ENCODE results near the gene AQP3.
"Not testable (repeated sequence)": the region's sequence is repeated elsewhere in the genome, so short reads cannot be mapped to it uniquely, and the experiment has no call there.

Gene AQP3

GRCh38 chr9:33442125-33442524 lies 5.3 kb downstream of the AQP3 start:
- DNase-seq (ENCODE audit: low read depth in 2 of 2), result no peak

DNA sequence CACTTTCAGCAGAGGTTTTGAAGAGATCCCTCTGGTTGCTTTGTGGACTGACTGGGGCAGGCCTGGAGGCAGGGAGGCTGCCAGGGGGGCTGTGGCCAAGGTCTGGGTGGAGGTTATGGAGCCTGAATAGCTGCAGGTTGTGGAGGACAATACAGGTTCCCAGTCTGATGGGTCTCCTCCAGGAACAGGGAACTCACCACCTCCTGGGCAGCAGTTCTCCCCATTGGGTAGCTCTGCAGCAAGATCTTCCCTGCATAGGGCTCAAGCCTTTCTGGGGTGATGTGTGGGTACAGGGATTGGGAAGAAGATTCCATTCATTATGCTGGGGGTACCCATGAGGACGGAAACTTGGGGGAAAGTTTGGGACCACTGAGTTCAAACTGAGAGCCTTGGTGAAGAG lies 6.8 kb downstream of the AQP3 start:
- no peak for DNase-seq (ENCODE audit: low read depth in 2 of 2)

DNA sequence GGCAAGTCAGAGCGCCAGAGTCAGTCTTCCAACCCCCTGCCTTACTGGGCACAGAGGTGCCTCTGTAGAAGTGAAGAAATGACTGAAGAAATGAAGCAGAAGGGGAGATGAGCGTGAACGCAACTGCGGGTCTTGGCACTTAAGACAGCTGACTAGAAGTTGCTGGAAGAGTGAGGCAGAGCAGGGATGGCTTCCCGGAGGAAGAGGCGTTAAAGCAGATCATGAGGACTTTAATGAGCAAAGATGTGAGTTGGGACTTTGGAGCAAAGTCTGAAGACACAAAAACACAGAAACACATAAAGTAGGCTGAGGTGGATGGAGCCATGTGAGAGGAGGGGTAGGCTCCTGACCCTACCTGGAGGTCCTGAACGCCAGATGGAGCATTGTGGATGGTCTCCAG lies 7.2 kb downstream of the AQP3 start:
- no peak for DNase-seq (ENCODE audit: low read depth in 2 of 2)

DNA sequence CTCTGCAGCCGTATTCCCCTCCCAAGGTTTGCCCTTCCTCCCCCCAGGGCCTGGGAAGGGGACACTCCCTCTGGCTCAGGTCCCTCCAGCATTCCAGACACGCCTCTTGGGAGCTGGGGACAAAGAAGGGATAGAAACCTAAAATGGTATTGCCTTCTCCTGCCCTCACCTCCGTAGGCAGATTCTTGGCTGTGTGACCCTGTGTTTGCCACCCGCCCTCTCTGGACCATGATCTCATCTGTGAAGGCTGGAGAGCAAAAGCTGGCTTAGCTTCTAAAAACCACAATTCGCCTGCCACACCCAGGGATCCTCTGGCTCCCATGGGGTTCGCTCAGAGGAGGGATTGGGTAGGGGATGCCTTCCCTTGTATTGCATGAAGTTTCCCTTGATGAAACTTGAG lies 7.7 kb downstream of the AQP3 start:
- no peak for DNase-seq (ENCODE audit: low read depth in 2 of 2)

GRCh38 chr9:33438926-33439680 lies 8.3 kb downstream of the AQP3 start:
- no peak for DNase-seq (ENCODE audit: low read depth in 2 of 2)

DNA sequence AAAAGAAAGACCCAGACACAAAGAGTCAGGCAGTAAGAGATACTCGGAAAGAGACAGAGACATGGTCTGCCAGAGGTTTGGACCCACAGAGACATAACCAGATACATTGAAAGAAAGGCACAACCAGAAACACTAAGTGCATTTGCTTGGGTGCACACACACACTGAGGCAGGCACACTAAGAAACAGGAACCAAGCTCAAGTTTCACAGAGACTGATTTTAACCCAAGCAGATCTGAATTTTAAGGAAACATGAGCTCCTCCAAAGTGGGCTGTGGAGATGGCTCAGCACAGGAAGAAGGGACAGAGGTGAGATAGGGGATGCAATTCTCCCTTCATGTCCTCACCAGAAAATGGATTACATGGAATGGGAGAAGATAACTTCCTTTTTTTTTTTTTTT lies 9.5 kb downstream of the AQP3 start:
- no peak for DNase-seq (ENCODE audit: low read depth in 2 of 2)

DNA sequence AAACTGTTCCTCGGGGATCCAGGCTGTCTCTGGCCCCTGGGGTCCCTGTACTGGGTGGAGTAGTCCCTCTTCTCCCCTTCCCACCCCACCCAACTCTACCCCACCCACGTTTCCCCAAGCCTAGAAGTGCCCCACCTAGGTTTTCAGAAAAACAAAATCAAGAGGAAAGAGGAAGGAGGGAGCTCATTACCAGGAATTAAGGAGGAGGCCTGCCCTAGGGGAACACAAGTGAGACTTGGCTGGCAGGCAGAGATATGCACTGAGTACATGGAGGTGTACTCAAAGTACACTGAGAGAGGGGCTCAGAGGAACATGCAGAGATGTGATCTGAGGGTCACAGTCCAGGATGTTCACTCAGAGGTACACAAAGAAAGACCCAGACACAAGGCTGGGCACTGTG lies 10.2 kb downstream of the AQP3 start:
- DNase-seq (ENCODE audit: low read depth in 2 of 2), result no peak

GRCh38 chr9:33436445-33436844 lies 10.9 kb downstream of the AQP3 start:
- no peak for DNase-seq (ENCODE audit: low read depth in 2 of 2)

DNA sequence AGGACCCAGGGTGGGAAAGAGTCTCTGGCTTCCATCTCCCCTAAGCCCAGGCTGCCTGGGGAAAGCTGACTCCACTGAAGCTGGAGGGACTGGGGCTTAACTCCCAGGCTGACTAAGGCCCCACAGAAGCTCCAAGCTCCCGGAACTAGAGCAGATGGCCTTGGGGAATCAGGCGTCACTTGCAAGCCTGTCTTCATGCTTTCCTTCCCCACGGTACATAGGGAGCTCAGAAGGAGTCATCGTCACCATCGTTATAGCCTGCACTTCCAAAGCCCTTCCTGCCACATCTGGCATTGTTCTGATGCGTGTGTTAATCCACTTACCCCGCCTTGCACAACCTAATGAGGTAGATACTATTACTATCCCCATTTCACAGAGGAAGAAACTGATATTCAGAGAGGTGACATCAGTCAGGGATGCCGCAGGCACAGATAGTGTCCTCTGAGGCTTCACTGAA lies 11.5 kb downstream of the AQP3 start:
- no peak for DNase-seq (ENCODE audit: low read depth in 2 of 2)

DNA sequence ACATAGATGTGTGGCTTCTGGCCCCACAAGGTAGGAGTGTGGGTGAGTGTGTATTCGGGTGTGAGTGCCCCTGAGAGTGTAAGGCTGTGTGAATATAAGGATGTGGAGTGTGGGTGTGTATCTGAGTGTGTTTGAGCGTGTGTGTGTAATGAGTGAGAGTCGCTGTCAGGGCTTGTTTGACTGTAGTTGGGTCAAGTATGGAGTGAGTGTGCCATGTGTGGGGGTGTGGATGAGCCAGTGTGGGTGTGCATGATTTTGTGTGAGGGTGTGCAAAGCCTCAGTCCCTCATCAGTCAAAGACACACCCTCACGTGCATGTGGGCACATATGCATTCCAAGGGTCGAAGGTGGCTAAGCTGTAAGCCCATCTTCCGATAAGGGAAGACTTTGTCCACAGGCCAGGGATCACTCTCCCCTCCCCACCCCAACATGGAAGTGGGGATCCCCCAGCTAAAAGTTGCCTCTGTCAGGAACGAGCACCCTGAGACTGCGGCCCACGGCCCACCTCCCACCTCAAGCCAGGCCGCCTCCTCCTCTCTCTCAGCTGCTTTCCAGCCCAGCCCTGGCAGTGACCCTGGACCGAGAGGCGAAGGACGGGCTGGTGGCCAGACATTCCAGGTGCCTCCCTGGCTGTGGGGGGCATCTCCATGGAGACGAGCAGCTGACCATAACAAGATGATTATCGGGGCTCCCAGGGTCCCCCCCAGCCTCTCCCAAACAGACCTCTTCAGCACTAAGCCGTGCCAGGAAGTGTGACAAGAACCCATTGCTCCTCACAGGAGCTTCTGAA lies 12.9 kb downstream of the AQP3 start:
- no peak for DNase-seq (ENCODE audit: low read depth in 2 of 2)

GRCh38 chr9:33433871-33434270 lies 13.5 kb downstream of the AQP3 start:
- DNase-seq (ENCODE audit: low read depth in 2 of 2), result no peak

DNA sequence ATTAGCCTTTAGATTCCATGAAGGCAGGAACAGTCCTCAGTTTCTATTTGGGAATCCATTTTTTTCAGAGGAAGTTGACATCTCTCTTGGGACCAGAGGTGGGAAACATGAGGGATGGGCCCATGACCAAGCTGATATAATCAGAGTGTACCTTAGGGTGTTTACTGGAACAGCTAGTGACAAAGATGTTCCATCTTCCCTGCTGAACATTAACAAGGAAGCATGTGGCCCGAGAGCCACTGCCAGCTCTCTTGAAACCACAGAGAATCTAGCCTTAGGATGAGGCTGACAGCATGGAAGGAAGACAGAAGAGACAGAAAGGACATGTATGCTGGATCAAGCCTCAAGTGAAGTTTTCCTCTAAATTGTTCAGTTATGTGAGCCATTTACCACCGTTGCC lies 16.0 kb downstream of the AQP3 start:
- no peak for DNase-seq (ENCODE audit: low read depth in 2 of 2)

DNA sequence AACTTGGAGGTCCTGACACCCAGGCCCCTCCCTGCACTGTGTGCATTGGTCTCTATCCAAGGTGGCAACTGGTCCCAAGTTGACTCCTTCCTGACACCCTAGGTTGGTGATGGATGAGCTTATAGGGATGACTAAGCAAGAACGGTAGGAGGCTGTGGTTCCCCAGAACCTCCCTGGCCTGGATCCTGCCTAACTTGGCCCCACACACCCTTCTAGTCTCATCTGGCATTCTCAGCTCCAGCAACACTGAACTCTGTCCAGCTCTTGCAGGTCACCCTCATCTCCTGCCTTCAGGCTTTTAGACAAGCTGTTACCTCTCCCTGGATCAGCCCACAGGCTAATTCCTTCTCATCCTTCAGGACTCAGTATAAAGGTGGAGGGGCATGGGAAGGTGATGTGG lies 16.5 kb downstream of the AQP3 start:
- DNase-seq (ENCODE audit: low read depth in 2 of 2), result no peak

DNA sequence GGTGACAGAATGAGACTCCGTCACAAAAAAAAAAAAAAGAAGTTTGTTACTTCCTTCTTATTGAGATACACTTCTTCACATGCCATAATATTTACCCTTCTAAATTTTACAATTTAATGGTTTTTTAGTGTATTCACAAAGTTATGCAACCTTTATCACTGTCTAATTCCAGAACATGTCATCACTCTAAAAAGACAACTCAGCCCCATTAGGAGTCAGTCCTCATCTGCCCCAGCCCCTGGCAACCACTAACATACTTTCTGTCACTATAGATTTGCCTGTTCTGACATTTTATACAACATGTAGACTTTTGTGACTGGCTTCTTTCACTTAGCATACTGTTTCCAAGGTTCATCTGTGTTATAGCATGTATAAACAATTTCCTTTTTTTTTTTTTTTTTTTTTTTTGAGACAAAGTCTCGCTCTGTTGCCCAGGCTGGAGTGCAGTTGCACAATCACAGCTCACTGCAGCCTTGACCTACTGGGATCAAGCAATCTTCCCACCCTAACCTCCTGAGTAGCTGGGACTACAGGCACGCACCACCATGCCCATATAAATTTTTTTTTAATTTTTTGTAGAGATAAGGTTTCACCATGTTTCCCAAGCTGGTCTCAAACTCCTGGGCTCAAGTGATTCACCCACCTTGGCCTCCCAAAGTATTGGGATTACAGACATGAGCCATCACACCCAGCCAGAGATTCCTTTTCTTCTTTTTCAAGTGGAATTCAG lies 18.0 kb downstream of the AQP3 start:
- DNase-seq (ENCODE audit: low read depth in 2 of 2), result no peak

GRCh38 chr9:33426843-33427293 lies 20.5 kb downstream of the AQP3 start:
- DNase-seq (ENCODE audit: low read depth in 2 of 2), result peak in 1 of 2 donors; percentile 14

- DNase-seq (ENCODE audit: low read depth in 2 of 2), result no peak
Observed at GRCh38 chr9:33425128-33425533, 22.3 kb downstream of the AQP3 start.

GRCh38 chr9:33424492-33424891 lies 22.9 kb downstream of the AQP3 start:
- not testable (repeated sequence) for DNase-seq (ENCODE audit: low read depth in 2 of 2)

DNA sequence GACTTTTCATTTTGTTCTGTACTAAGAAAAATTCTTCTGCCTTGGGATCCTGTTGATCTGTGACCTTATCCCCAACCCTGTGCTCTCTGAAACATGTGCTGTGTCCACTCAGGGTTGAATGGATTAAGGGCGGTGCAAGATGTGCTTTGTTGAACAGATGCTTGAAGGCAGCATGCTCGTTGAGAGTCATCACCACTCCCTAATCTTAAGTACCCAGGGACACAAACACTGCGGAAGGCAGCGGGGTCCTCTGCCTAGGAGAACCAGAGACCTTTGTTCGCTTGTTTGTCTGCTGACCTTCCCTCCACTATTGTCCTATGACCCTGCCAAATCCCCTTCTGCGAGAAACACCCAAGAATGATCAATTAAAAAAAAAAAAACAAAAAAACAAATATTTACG lies 23.4 kb downstream of the AQP3 start:
- not testable (repeated sequence) for DNase-seq (ENCODE audit: low read depth in 2 of 2)

DNA sequence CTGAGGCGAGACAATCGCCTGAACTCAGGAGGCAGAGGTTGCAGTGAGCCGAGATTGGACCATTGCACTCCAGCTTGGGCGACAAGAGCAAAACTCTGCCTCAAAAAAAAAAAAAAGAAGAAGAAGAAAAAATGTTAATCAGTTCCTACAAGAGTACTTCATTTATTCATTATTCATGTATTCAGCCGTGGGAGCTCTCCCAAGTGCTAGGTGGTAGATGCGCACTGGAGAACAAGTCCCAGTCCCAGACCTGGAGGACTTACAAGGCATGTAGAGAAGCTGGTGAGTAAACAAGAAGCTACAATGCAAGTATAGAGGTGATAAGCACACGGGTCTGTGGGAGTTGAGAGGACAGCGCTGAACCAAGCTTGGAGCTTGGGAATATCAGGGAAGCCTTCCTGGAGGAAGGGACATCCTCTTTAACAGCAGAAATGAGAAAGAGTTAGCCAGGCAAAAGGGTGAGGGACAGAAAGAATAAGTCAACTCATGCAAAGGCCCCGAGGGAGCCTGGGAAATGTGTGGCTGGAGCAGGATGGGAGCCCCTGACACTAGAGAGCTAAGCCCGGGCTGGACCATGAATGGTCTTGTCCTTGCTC lies 27.6 kb downstream of the AQP3 start:
- no peak for DNase-seq (ENCODE audit: low read depth in 2 of 2)

GRCh38 chr9:33418090-33418489 lies 29.3 kb downstream of the AQP3 start:
- no peak for DNase-seq (ENCODE audit: low read depth in 2 of 2)

GRCh38 chr9:33416996-33417395 lies 30.4 kb downstream of the AQP3 start:
- peak in 1 of 2 donors; percentile 12 for DNase-seq (ENCODE audit: low read depth in 2 of 2)

DNA sequence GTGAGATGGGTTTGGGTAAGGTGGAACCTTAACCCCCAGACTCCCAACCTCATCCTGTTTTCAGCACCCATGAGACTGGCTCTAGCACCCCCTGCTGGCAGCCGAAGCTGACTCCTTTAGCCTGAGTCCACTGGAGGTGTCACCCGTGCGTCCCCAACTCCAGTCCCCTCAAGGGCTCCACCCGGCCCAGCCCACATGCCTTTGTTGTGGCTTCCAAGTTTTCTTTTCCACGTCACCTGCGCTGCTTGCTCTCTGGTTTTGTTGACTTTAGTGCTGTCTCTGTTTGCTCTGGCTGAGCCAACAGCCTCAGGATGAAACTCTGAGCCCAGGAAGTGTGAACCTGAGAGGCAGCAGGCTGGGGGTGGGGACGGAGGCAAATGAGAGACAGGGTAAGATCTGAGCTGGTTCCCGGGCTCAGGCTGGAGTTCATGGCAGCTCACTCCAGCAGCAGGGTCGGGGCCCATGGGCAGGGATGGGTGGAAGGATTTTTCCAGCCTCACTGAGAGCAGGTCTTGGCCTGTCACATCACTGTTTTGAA lies 31.8 kb downstream of the AQP3 start:
- DNase-seq (ENCODE audit: low read depth in 2 of 2), result peak; percentile 76 to 85

Data from stimulated activated CD8-positive, alpha-beta memory T cell treated with anti-CD3 and anti-CD28 coated beads, Interleukin-15, amount 100 ng/mL, for 48 hours (primary cell).